GM12892 (cell line): ENCODE results near the gene FAM53A.

Experiments used
- POLR2A ChIP-seq: IDR thresholded peaks from 2 replicates; pipeline ENCODE4 v1.6.1; 2011; ENCODE audit warnings: low read depth, low read length, control low read depth
- POLR2AphosphoS5 ChIP-seq: IDR thresholded peaks from 2 replicates; pipeline ENCODE4 v1.6.1; 2011; ENCODE audit warnings: low read depth, low read length, control low read depth
- TAF1 ChIP-seq: IDR thresholded peaks from 2 replicates; pipeline ENCODE4 v1.6.1; 2011; ENCODE audit warnings: low read depth, mild to moderate bottlenecking, control low read depth, low read length, borderline replicate concordance

DNA sequence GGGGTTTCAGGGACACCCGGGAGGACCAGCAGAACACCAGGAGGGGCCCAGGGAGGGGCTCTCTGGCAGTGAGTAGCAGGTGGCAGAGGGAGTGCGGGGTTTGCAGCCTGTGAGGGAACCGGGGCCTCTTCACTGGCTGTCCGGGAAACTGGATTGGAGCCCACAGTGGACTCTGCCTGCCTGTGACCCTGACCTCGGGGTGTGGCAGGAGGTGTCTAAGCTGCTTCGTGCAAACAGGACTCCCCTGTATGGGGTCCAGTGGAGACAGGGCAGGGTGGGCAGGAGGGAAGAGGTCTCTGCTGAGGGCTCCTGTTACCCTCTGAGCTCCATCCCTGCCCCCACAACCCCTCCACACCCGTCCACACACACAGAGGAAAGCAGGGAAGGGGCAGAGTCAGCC, 50.1 kb downstream of the FAM53A start:
- TF ChIP-seq POLR2A (no peak), TAF1 (no peak), POLR2AphosphoS5 (no peak)
